Type B pancreatic cell (in vitro differentiated cells): ENCODE results near the gene TUBA4A. TPM values are rescaled to one million over a fixed set of nuclear protein-coding genes. Genes with fewer than 3 reads are reported as not detected.
"Not testable (repeated sequence)": the region's sequence is repeated elsewhere in the genome, so short reads cannot be mapped to it uniquely, and the experiment has no call there.

Experiments used
- DNase-seq: peaks from one replicate; pipeline ENCODE4 v3.0.0; 2021; ENCODE audit warnings: mixed read lengths; ENCODE audit not compliant: unreplicated experiment; ENCODE audit errors: extremely low spot score
- H3K27ac Mint-ChIP-seq: 2 replicates; pipeline ENCODE4 v1.8.0; 2021; ENCODE audit warnings: mild to moderate bottlenecking, mixed read lengths
- H3K27me3 Mint-ChIP-seq: 2 replicates; pipeline ENCODE4 v1.8.0; 2021; ENCODE audit warnings: mixed read lengths
- H3K36me3 Mint-ChIP-seq: 2 replicates; pipeline ENCODE4 v1.8.0; 2021; ENCODE audit warnings: mixed read lengths
- H3K4me1 Mint-ChIP-seq: one replicate; pipeline ENCODE4 v1.8.0; 2021; ENCODE audit warnings: mixed read lengths; ENCODE audit not compliant: unreplicated experiment
- H3K4me3 Mint-ChIP-seq: 2 replicates; pipeline ENCODE4 v1.8.0; 2021; ENCODE audit warnings: mild to moderate bottlenecking, mixed read lengths
- H3K9me3 Mint-ChIP-seq: 2 replicates; pipeline ENCODE4 v1.8.0; 2021; ENCODE audit warnings: mixed read lengths
- CTCF ChIP-seq: fragments of 200-600 bp; sonication (generic); conservative IDR thresholded peaks from 2 replicates; pipeline ENCODE4 v1.5.0; 2021; ENCODE audit warnings: antibody characterized with exemption, mild to moderate bottlenecking
- total RNA-seq: library from RNA; stranded (reverse); gene quantifications from 2 replicates; pipeline ENCODE4 v1.2.1, GENCODE V29; 2021; ENCODE audit warnings: low replicate concordance

The TUBA4A gene
- total RNA-seq, 1 donor from 2014 or later, result 25.4 TPM

GRCh38 chr2:219289195-219289536, 35.4 kb upstream of the TUBA4A start:
- Mint-ChIP-seq H3K27ac (no peak overlapping the region), H3K27me3 (peaks cover 18% of the 10 kb centered on the region), H3K36me3 (peaks cover 4% of the 10 kb centered on the region), H3K4me3 (no peak overlapping the region), H3K9me3 (no peaks in the 10 kb centered on the region), H3K4me1 (peaks cover 7% of the 10 kb centered on the region)
- TF ChIP-seq CTCF, result no peak
- no peak for DNase-seq

GRCh38 chr2:219287580-219288265, 34.0 kb upstream of the TUBA4A start:
- no peak for TF ChIP-seq CTCF
- Mint-ChIP-seq H3K36me3 (peaks cover 9% of the 10 kb centered on the region), H3K4me1 (peaks cover 7% of the 10 kb centered on the region), H3K27ac (peak overlapping the region; percentile 91), H3K9me3 (no peaks in the 10 kb centered on the region), H3K4me3 (no peak overlapping the region), H3K27me3 (peaks cover 10% of the 10 kb centered on the region)
- no peak for DNase-seq

GRCh38 chr2:219287116-219287440, 33.4 kb upstream of the TUBA4A start:
- not testable (repeated sequence) for H3K9me3 Mint-ChIP-seq, H3K4me3 Mint-ChIP-seq, H3K36me3 Mint-ChIP-seq, DNase-seq, H3K27me3 Mint-ChIP-seq, H3K4me1 Mint-ChIP-seq
- H3K27ac Mint-ChIP-seq, result peak overlapping the region; percentile 91

GRCh38 chr2:219286436-219287115, 32.9 kb upstream of the TUBA4A start:
- no peak for TF ChIP-seq CTCF
- Mint-ChIP-seq H3K27me3 (peaks cover 6% of the 10 kb centered on the region), H3K27ac (peak overlapping the region; percentile 91), H3K36me3 (peaks cover 9% of the 10 kb centered on the region), H3K4me1 (peaks cover 7% of the 10 kb centered on the region), H3K4me3 (peak overlapping the region; percentile 63), H3K9me3 (no peaks in the 10 kb centered on the region)
- no peak for DNase-seq

- Mint-ChIP-seq H3K27ac (peak overlapping the region; percentile 91), H3K4me3 (peak overlapping the region; percentile 63)
Measured at GRCh38 chr2:219285894-219286425, 32.2 kb upstream of the TUBA4A start.

More at GRCh38 chr2:219285894-219286425, 32.2 kb upstream of the TUBA4A start:
- peaks cover 7% of the 10 kb centered on the region for H3K4me1 Mint-ChIP-seq
- peaks cover 2% of the 10 kb centered on the region for H3K27me3 Mint-ChIP-seq
- H3K9me3 Mint-ChIP-seq, result no peaks in the 10 kb centered on the region
- no peak for TF ChIP-seq CTCF
- H3K36me3 Mint-ChIP-seq, result peaks cover 9% of the 10 kb centered on the region
- DNase-seq, result no peak
